Progenitor cell of endocrine pancreas (in vitro differentiated cells): Measurements from ENCODE around the gene IL22RA1. TPM values are rescaled to one million over a fixed set of nuclear protein-coding genes. Genes with fewer than 3 reads are reported as not detected.

Source experiments
- DNase-seq: peaks from one replicate; pipeline ENCODE4 v3.0.0; 2021; ENCODE audit warnings: low spot score; ENCODE audit not compliant: unreplicated experiment
- H3K27ac Mint-ChIP-seq: 2 replicates; pipeline ENCODE4 v1.8.0; 2021; ENCODE audit warnings: mild to moderate bottlenecking, moderate library complexity, mixed read lengths
- H3K27me3 Mint-ChIP-seq: 2 replicates; pipeline ENCODE4 v1.8.0; 2021; ENCODE audit warnings: mixed read lengths
- H3K36me3 Mint-ChIP-seq: 2 replicates; pipeline ENCODE4 v1.8.0; 2022; ENCODE audit warnings: mixed read lengths; ENCODE audit not compliant: insufficient read depth
- H3K4me1 Mint-ChIP-seq: 2 replicates; pipeline ENCODE4 v1.8.0; 2021; ENCODE audit warnings: low read depth, mixed read lengths
- H3K4me3 Mint-ChIP-seq: 2 replicates; pipeline ENCODE4 v1.8.0; 2021; ENCODE audit warnings: low read depth, mild to moderate bottlenecking, moderate library complexity, mixed read lengths
- H3K9me3 Mint-ChIP-seq: 2 replicates; pipeline ENCODE4 v1.8.0; 2021; ENCODE audit warnings: low read depth, mixed read lengths
- total RNA-seq: library from RNA; stranded (reverse); gene quantifications from 2 replicates; pipeline ENCODE4 v1.2.1, GENCODE V29; 2021
- TF ChIP-seq, protein P1 (sequence below): fragments of 200-600 bp; sonication (generic); IDR thresholded peaks from one replicate; pipeline ENCODE4 v1.5.0; 2021; ENCODE audit warnings: antibody characterized with exemption, mild to moderate bottlenecking; ENCODE audit not compliant: unreplicated experiment

The IL22RA1 gene
- total RNA-seq, 1 donor from 2014 or later: 0.26 TPM

DNA sequence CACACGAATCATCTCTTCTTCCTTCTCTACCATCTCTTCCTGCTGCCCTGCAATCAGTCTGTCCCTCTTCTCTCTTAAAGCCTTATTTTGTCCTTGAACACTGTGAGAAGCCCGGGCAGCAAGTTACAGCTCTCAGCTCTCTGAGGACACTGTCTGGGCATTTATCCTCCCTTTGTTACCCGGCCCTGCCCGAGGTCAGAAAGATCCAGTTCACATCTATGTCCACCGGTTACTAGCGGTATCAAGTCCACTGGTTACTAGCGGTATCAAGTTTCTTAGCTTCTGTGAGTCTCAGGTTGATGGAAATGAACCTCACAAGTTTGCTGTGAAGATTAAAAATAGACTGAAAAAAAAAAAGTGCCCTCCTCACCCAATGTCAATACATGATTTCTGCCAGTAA, 25.3 kb upstream of the IL22RA1 start:
- Mint-ChIP-seq H3K27me3 (no peaks in the 10 kb centered on the region), H3K9me3 (no peaks in the 10 kb centered on the region), H3K4me1 (no peaks in the 10 kb centered on the region), H3K4me3 (no peak overlapping the region), H3K36me3 (peaks cover 34% of the 10 kb centered on the region), H3K27ac (no peak overlapping the region)
- DNase-seq: no peak
- TF ChIP-seq, protein P1, sequence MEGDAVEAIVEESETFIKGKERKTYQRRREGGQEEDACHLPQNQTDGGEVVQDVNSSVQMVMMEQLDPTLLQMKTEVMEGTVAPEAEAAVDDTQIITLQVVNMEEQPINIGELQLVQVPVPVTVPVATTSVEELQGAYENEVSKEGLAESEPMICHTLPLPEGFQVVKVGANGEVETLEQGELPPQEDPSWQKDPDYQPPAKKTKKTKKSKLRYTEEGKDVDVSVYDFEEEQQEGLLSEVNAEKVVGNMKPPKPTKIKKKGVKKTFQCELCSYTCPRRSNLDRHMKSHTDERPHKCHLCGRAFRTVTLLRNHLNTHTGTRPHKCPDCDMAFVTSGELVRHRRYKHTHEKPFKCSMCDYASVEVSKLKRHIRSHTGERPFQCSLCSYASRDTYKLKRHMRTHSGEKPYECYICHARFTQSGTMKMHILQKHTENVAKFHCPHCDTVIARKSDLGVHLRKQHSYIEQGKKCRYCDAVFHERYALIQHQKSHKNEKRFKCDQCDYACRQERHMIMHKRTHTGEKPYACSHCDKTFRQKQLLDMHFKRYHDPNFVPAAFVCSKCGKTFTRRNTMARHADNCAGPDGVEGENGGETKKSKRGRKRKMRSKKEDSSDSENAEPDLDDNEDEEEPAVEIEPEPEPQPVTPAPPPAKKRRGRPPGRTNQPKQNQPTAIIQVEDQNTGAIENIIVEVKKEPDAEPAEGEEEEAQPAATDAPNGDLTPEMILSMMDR: no peak

DNA sequence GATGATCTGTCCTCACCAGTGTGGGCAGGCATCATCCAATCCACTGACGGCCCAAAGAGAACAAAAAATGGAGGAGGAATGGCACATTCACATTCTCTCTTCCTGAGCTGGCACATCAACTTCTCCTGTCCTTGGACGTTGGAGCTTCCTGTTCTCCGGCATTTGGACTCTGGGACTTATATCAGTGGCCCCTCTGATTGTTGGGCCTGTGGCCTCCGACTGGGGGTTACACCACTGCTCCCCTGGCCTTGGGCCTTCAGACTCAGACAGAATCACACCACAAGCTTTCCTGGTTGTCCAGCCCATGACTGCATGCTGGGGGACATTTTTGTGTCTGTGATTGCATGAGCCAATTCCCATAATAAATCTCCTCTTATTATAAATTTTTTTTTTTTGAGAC, 24.1 kb upstream of the IL22RA1 start:
- Mint-ChIP-seq H3K36me3 (peaks cover 31% of the 10 kb centered on the region), H3K27ac (no peak overlapping the region), H3K4me1 (no peaks in the 10 kb centered on the region), H3K4me3 (no peak overlapping the region), H3K9me3 (no peaks in the 10 kb centered on the region), H3K27me3 (no peaks in the 10 kb centered on the region)
- TF ChIP-seq, protein P1: no peak
- no peak for DNase-seq

GRCh38 chr1:24165500-24165899, 22.6 kb upstream of the IL22RA1 start:
- TF ChIP-seq, protein P1: no peak

DNA sequence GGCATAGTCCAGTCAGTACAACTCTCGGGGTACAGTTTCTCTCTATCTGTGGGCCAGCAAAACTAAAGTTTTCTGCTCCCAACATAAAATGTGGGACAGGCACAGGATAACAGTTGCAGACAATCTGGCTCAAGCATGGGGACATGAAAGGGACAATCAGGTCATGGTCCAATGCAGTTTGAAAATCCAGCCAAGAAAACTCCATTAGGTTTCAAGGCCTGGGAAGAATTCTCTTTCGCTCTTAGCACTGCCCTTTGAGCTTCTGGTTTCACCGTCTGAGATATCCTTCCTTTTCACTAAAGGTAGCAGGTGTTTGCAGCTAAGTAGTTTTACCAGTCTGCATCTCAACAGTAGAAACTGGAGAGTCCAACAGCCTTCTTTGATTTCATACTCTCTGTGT, 21.1 kb upstream of the IL22RA1 start:
- Mint-ChIP-seq H3K4me3 (no peak overlapping the region), H3K27ac (no peak overlapping the region), H3K36me3 (peaks cover 32% of the 10 kb centered on the region)

More at GRCh38 chr1:24165500-24165899, 22.6 kb upstream of the IL22RA1 start:
- DNase-seq: no peak
- Mint-ChIP-seq H3K27ac (no peak overlapping the region), H3K4me3 (no peak overlapping the region), H3K27me3 (no peaks in the 10 kb centered on the region), H3K36me3 (peaks cover 30% of the 10 kb centered on the region), H3K4me1 (no peaks in the 10 kb centered on the region), H3K9me3 (no peaks in the 10 kb centered on the region)

GRCh38 chr1:24162201-24162600, 19.3 kb upstream of the IL22RA1 start:
- no peak for DNase-seq
- TF ChIP-seq, protein P1: no peak
- Mint-ChIP-seq H3K36me3 (peaks cover 27% of the 10 kb centered on the region), H3K4me3 (no peak overlapping the region), H3K9me3 (no peaks in the 10 kb centered on the region), H3K4me1 (no peaks in the 10 kb centered on the region), H3K27me3 (no peaks in the 10 kb centered on the region), H3K27ac (no peak overlapping the region)

More for the DNA sequence above, 21.1 kb upstream of the IL22RA1 start:
- Mint-ChIP-seq H3K9me3 (no peaks in the 10 kb centered on the region), H3K27me3 (no peaks in the 10 kb centered on the region), H3K4me1 (no peaks in the 10 kb centered on the region)
- TF ChIP-seq, protein P1: no peak
- no peak for DNase-seq
